A549 (cell line): ENCODE measurements around the gene NRXN3.

Experiments
- CBX8 ChIP-seq: fragments of 200-600 bp; sonication (generic); IDR thresholded peaks from 2 replicates; pipeline ENCODE4 v1.6.1; 2016
- CEBPB ChIP-seq, 2 experiments: fragments of >200 bp in 1 of 2; sonication (Bioruptor Twin) in 1 of 2; formaldehyde crosslinking in 1 of 2; IDR thresholded peaks; 2 replicates each; pipeline ENCODE4 v1.6.1; 2012 to 2016
- CTCF ChIP-seq: fragments of >200 bp; sonication (Bioruptor Twin); formaldehyde crosslinking; IDR thresholded peaks from 3 replicates; pipeline ENCODE4 v1.5.1; 2016
- EHMT2 ChIP-seq: fragments of 200-600 bp; sonication (generic); IDR thresholded peaks from 2 replicates; pipeline ENCODE4 v1.6.1; 2016; ENCODE audit warnings: antibody characterized with exemption, low read depth, mild to moderate bottlenecking, moderate library complexity
- FOSL2 ChIP-seq, 2 experiments: fragments of 450-650 bp in 1 of 2; fragments of >200 bp in 1 of 2; sonication (Bioruptor Twin) in 1 of 2; formaldehyde crosslinking; IDR thresholded peaks; 2 replicates each; pipeline versions ENCODE4 v1.5.0 to v1.6.1; 2016 to 2020; ENCODE audit warnings: mild to moderate bottlenecking in 1 of 2, moderate library complexity in 1 of 2
- POLR2A ChIP-seq: IDR thresholded peaks from 2 replicates; pipeline ENCODE4 v1.6.1; 2012; ENCODE audit warnings: mild to moderate bottlenecking, low read length
- POLR2AphosphoS2 ChIP-seq: conservative IDR thresholded peaks from 2 replicates; pipeline ENCODE4 v1.6.1; 2012; ENCODE audit warnings: low read length, improper control_type of control experiment, inconsistent platforms
- REST ChIP-seq: fragments of 200-600 bp; sonication (generic); IDR thresholded peaks from 2 replicates; pipeline ENCODE4 v1.6.1; 2016; ENCODE audit warnings: antibody characterized with exemption, mild to moderate bottlenecking, moderate library complexity
- RFX5 ChIP-seq: fragments of 450-650 bp; IDR thresholded peaks from 2 replicates; pipeline ENCODE4 v1.7.1; 2014; ENCODE audit warnings: antibody characterized with exemption, mild to moderate bottlenecking, moderate library complexity
- RNF2 ChIP-seq: fragments of 200-600 bp; sonication (generic); IDR thresholded peaks from 2 replicates; pipeline ENCODE4 v1.6.1; 2016; ENCODE audit warnings: low read depth, mild to moderate bottlenecking, antibody characterized with exemption, moderate library complexity, borderline replicate concordance
- TF ChIP-seq, protein P1 (sequence below): fragments of 450-650 bp; IDR thresholded peaks from 2 replicates; pipeline ENCODE4 v1.6.1; 2014; ENCODE audit warnings: antibody characterized with exemption
- TF ChIP-seq, protein P2 (sequence below): fragments of >200 bp; sonication (Bioruptor Twin); formaldehyde crosslinking; IDR thresholded peaks from 2 replicates; pipeline ENCODE4 v1.6.1; 2016

DNA sequence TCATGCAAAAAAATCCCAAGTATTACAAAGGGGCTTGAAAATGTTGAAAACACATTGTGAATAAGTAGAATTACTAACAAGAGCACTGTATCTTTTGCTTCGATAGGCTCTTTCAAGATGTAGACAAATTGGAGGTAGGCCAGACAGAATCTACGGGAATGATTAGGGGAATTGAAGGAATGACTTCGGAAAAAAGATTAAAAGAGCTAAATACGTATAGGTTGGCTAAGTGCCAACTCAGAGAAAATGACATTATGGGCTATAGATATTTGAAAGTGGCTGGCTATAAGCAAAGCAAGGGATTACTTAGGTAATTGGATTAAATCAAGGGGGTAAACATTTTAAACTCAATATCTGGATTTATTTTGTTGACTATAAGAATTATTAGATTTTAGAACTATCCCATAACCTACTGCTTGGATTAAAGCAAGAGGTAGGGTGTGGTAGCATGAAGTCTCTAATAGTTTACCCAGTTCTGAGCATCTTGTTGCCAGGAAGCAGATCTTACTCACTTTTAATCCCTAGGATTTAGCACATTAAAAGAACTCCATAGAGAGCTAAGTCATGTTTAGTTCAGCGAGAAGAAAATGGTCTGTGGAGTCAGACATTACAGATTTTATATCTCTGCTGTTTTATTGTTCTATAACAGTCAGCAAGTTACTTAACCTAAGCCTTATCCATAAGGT lies 1551.4 kb downstream of the NRXN3 start:
- no peak for TF ChIP-seq CBX8
- TF ChIP-seq RFX5: no peak
- no peak for TF ChIP-seq FOSL2 (IDR thresholded peaks at IDR 0.05)
- TF ChIP-seq FOSL2 (CRISPR knock-in tag; IDR thresholded peaks at IDR 0.05): no peak
- TF ChIP-seq CTCF: no peak
- TF ChIP-seq POLR2AphosphoS2: no peak
- TF ChIP-seq EHMT2: no peak
- TF ChIP-seq, protein P1, sequence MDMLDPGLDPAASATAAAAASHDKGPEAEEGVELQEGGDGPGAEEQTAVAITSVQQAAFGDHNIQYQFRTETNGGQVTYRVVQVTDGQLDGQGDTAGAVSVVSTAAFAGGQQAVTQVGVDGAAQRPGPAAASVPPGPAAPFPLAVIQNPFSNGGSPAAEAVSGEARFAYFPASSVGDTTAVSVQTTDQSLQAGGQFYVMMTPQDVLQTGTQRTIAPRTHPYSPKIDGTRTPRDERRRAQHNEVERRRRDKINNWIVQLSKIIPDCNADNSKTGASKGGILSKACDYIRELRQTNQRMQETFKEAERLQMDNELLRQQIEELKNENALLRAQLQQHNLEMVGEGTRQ: no peak
- no peak for TF ChIP-seq REST
- no peak for TF ChIP-seq POLR2A
- TF ChIP-seq CEBPB (IDR thresholded peaks at IDR 0.05): no peak
- TF ChIP-seq, protein P2, sequence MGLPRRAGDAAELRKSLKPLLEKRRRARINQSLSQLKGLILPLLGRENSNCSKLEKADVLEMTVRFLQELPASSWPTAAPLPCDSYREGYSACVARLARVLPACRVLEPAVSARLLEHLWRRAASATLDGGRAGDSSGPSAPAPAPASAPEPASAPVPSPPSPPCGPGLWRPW: no peak
- no peak for TF ChIP-seq RNF2
